ENCODE results near the gene EDA2R.

EDA2R gene

GRCh38 chrX:66601522-66601921, 37.4 kb downstream of the EDA2R start:
- POLR2A ChIA-PET (ENCODE audit: low non-redundant PET), result no interaction called here

GRCh38 chrX:66579219-66579618, 59.7 kb downstream of the EDA2R start:
- no peak overlapping the region for H3K27ac ChIP-seq
- CTCF ChIA-PET, result no interaction called here
- no peak for DNase-seq (ENCODE audit: low spot score)
- POLR2A ChIA-PET (ENCODE audit: low non-redundant PET), result no interaction called here
- no peak for TF ChIP-seq CTCF (conservative IDR thresholded peaks at IDR 0.05; ENCODE audit: low read depth)

More at GRCh38 chrX:66601522-66601921, 37.4 kb downstream of the EDA2R start:
- no peak for TF ChIP-seq CTCF (conservative IDR thresholded peaks at IDR 0.05; ENCODE audit: low read depth)
- no peak for DNase-seq (ENCODE audit: low spot score)
- CTCF ChIA-PET, result no interaction called here
- no peak overlapping the region for H3K27ac ChIP-seq

- DNase-seq (ENCODE audit: low spot score), result no peak
- TF ChIP-seq CTCF (conservative IDR thresholded peaks at IDR 0.05; ENCODE audit: low read depth), result no peak
- ChIA-PET POLR2A (ENCODE audit: low non-redundant PET) (no interaction called here), CTCF (no interaction called here)
- H3K27ac ChIP-seq, result no peak overlapping the region
These were observed 84.9 kb downstream of the EDA2R start for GRCh38 chrX:66553973-66554372.

- TF ChIP-seq CTCF (conservative IDR thresholded peaks at IDR 0.05; ENCODE audit: low read depth), result no peak
- no peak for DNase-seq (ENCODE audit: low spot score)
- no peak overlapping the region for H3K27ac ChIP-seq
- POLR2A ChIA-PET (ENCODE audit: low non-redundant PET), result no interaction called here
- CTCF ChIA-PET, result no interaction called here
These were observed 91.0 kb downstream of the EDA2R start for GRCh38 chrX:66547847-66548369.

Measured in RWPE1 (cell line).